ENCODE results near the gene ATG9A. TPM values are rescaled to one million over a fixed set of nuclear protein-coding genes. Genes with fewer than 3 reads are reported as not detected.

Gene ATG9A
- total RNA-seq, 1 experiment from 2014 or later: 46.4 TPM

GRCh38 chr2:219273937-219274336 lies 44.5 kb upstream of the ATG9A start:
- Mint-ChIP-seq H3K4me3 (no peak overlapping the region), H3K4me1 (peaks cover 29 to 33% of the 10 kb centered on the region in 2 experiments), H3K27ac (no peak overlapping the region), H3K27me3 (ENCODE audit: low read depth) (peaks cover 29% of the 10 kb centered on the region), H3K9me3 (no peaks in the 10 kb centered on the region), H3K36me3 (ENCODE audit: insufficient read depth in 1 of 3, low read depth in 3 of 3) (no peaks in the 10 kb centered on the region)
- Histone ChIP-seq H3T11ph (ENCODE audit: low read length) (no peak overlapping the region), H3K23me2 (ENCODE audit: insufficient read length, low read depth, low read length, poor library complexity, severe bottlenecking) (peaks cover 1% of the 10 kb centered on the region), H2BK5ac (ENCODE audit: insufficient read length, low read length) (no peak overlapping the region), H3K23ac (ENCODE audit: insufficient read length, low read depth, low read length) (no peak overlapping the region), H4K20me1 (ENCODE audit: control insufficient read depth, insufficient read depth, insufficient read length) (no peaks in the 10 kb centered on the region), H2BK12ac (ENCODE audit: insufficient read length, low read depth, low read length) (no peak overlapping the region), H2BK20ac (ENCODE audit: low read depth, low read length, poor library complexity, severe bottlenecking) (no peak overlapping the region), H3K4ac (ENCODE audit: low read depth, low read length) (no peak overlapping the region), H3K79me1 (ENCODE audit: insufficient read depth, low read depth, low read length, poor library complexity, severe bottlenecking) (no peaks in the 10 kb centered on the region), H4K8ac (replicated peaks; ENCODE audit: insufficient read length, low read depth, low read length) (no peak overlapping the region), H2BK120ac (ENCODE audit: low read depth, low read length, poor library complexity, severe bottlenecking) (no peak overlapping the region), H3K4me2 (ENCODE audit: insufficient read depth, insufficient read length, low read length) (no peak overlapping the region), H3K27me3 (ENCODE audit: insufficient read depth, low read length) (no peaks in the 10 kb centered on the region), H3K14ac (ENCODE audit: insufficient read depth, low read length) (peak overlapping the region; percentile 31; the same call in 1 of the 2 replicates), H3K27ac (ENCODE audit: insufficient read length, low read depth, low read length) (no peak overlapping the region), H3K9me3 (ENCODE audit: control insufficient read depth, low read depth, low read length) (no peaks in the 10 kb centered on the region), H3K18ac (ENCODE audit: insufficient read length, low read depth, low read length) (no peak overlapping the region), H3K4me1 (ENCODE audit: insufficient read depth, low read length) (peaks cover 4% of the 10 kb centered on the region; the same call in 1 of the 2 replicates), H2AK5ac (ENCODE audit: insufficient read length, low read length) (no peak overlapping the region), H4K5ac (ENCODE audit: insufficient read length, low read depth, low read length) (no peak overlapping the region), H2AFZ (ENCODE audit: low read length) (no peak overlapping the region), H3K56ac (ENCODE audit: insufficient read length, low read depth, low read length) (no peak overlapping the region), H3K79me2 (ENCODE audit: insufficient read depth, low read length) (no peaks in the 10 kb centered on the region), H3K9ac (ENCODE audit: extremely low read depth, insufficient read length, low read length) (no peak overlapping the region), H2BK15ac (ENCODE audit: low read depth, low read length) (0 out of 2 replicates have a peak overlapping the region, but pooled peaks have one; percentile 19), H4K91ac (ENCODE audit: insufficient read length, low read depth, low read length) (no peak overlapping the region)
- TF ChIP-seq CTCF (conservative IDR thresholded peaks at IDR 0.05): no peak
- WGBS (ENCODE audit: extremely low coverage, insufficient read length, low lambda C conversion rate): no CpG with 5 or more reads among the region's 3 CpGs
- DNase-seq: no peak

All from H9 (cell line).